Heart right ventricle (tissue), 16 donors: ENCODE data around the gene ZBTB11. TPM values are rescaled to one million over a fixed set of nuclear protein-coding genes. Genes with fewer than 3 reads are reported as not detected.

Source experiments
- ATAC-seq, 8 donors: fragments of 200-7000 bp; cut with Tn5 transposase; one replicate each; pipeline ENCODE4 v1.9.1; 2020; ENCODE audit warnings: mild to moderate bottlenecking in 8 of 8, moderate library complexity in 8 of 8, moderate number of reproducible peaks in 1 of 8
- DNase-seq, 2 donors: peaks; one replicate each; pipeline ENCODE4 v3.0.0-alpha.2; 2020
- H3K27ac ChIP-seq, 10 donors: fragments of 200-600 bp; sonication (generic) in 2 of 10; one replicate each; pipeline versions ENCODE4 v1.5.0 to v1.8.0; 2020 to 2022; ENCODE audit warnings: mild to moderate bottlenecking in 3 of 10
- H3K27me3 ChIP-seq, 7 donors: fragments of 200-600 bp; one replicate each; pipeline ENCODE4 v1.8.0; 2021 to 2022; ENCODE audit warnings: mild to moderate bottlenecking in 2 of 7
- H3K36me3 ChIP-seq, 9 donors: fragments of 200-600 bp; sonication (generic) in 1 of 9; one replicate each; pipeline versions ENCODE4 v1.5.0 to v1.8.0; 2020 to 2022; ENCODE audit warnings: mild to moderate bottlenecking in 2 of 9
- H3K4me1 ChIP-seq, 9 donors: fragments of 200-600 bp; sonication (generic) in 1 of 9; one replicate each; pipeline versions ENCODE4 v1.5.0 to v1.8.0; 2020 to 2022; ENCODE audit warnings: mild to moderate bottlenecking in 4 of 9
- H3K4me3 ChIP-seq, 10 donors: fragments of 200-600 bp; sonication (generic) in 2 of 10; one replicate each; pipeline versions ENCODE4 v1.5.0 to v1.8.0; 2020 to 2022; ENCODE audit warnings: mild to moderate bottlenecking in 7 of 10, moderate library complexity in 2 of 10
- H3K9me3 ChIP-seq, 11 donors: fragments of 200-600 bp in 10 of 11; sonication (generic) in 2 of 11; one replicate each; pipeline versions ENCODE4 v1.5.0 to v1.8.0; 2013 to 2022; ENCODE audit warnings: mild to moderate bottlenecking in 2 of 11, control low read depth in 1 of 11, moderate library complexity in 1 of 11
- WGBS, 2 donors: extraction: QIAGEN DNeasy Blood & Tissue Kit; methylation state at CpG; one replicate each; pipeline ENCODE4 v1.1.7; 2013; ENCODE audit warnings: inconsistent platforms in 1 of 2; 5-methylcytosine and 5-hydroxymethylcytosine counted together
- intact Hi-C, 10 donors: fragments of 100-400 bp; cut with DNase I; formaldehyde crosslinking; loops; one replicate each; pipeline versions ENCODE4 v1.11.1 to v1.14.2; 2022
- polyA plus RNA-seq, 2 donors: library from polyadenylated mRNA; stranded (reverse); fragments of 200-250 nt; gene quantifications; one replicate each; pipeline ENCODE4 v1.2.3, GENCODE V29; 2013
- total RNA-seq, 10 donors: library from RNA; stranded (reverse); fragmentation: NEBNext Ultra II Directional in 3 of 10; extraction: Animal tissue kit (Norgen Biotek cat#: 25700) in 3 of 10; gene quantifications; one replicate each; pipeline versions ENCODE4 v1.2.1 to v1.2.4, GENCODE V29; 2021 to 2023
- TF ChIP-seq, protein P1 (sequence below), 9 donors: fragments of 200-600 bp; sonication (generic) in 2 of 9; IDR thresholded peaks; one replicate each; pipeline versions ENCODE4 v1.5.0 to v1.8.0; 2021 to 2022; ENCODE audit warnings: antibody characterized with exemption in 9 of 9, mild to moderate bottlenecking in 5 of 9, moderate library complexity in 1 of 9
- donor health status: Arrhythmogenic right ventricular cardiomyopathy.
- donor health status: ischemic (EF 13 %, LVEDD 7.1; RV severe dilation, severe dysfunction).
- donor health status: healthy with polysubstance abuse.
- donor health status: DM: no; HTN: yes; CAD: no.
- donor health status: DM: no; HTN: no; CAD: no.
- donor health status: ischemic (EF 25% LVEDD 6.9; RV normal size, moderate dysfunction).
- donor health status: ischemic (EF 25% LVEDD 5.7; RV mildly dilated, moderate dysfunction).
- donor health status: healthy.
- donor health status: DM: yes; HTN: yes; CAD: no.
- donor health status: Ischemic cardiomyopathy.
- donor health status: ischemic (EF 35%, LVEDD 5.7; RV mildly dilated, moderate dysfunction).
- donor health status: nonischemic (EF 11% LVEDD 7.7; RV severe dilation, severe dysfunction).
- donor health status: DM: yes; HTN: yes; CAD: no.
- donor health status: PGD.
- donor health status: ischemic (EF 29% LVEDD 5.4; RV normal size, mild dysfunction).
- donor health status: nonischemic (EF 23%, LVEDD 6.1; RV moderate dilation, normal function).

ZBTB11 gene
- total and polyA plus RNA-seq, 12 donors, result 3.5 to 13.3 (median 8.4) TPM

DNA sequence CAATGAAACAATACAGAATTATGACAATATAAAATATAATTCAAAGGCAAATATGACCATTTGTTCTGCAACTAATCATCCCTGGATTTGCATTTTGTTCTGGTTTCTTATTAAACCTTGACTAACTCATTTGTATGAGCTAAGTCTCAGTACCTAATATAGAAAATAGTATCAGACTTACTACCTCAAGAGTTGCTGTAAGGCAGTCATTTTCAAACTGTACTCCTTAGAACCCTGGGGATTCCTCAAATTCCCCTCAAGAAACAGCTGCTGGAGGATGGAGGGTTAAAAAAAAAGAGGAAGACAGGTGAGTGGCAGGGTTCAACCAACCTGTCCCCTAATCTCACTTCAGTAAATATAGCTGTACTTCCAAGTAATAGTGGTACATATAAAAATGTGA, 11.1 kb downstream of the ZBTB11 start:
- H3K4me3 ChIP-seq, result no peak overlapping the region
- no peaks in the 10 kb centered on the region for H3K27me3 ChIP-seq
- ATAC-seq (no peak), DNase-seq (no peak)
- intact Hi-C loops, result no loop called here
- no peaks in the 10 kb centered on the region for H3K9me3 ChIP-seq
- TF ChIP-seq, protein P1, sequence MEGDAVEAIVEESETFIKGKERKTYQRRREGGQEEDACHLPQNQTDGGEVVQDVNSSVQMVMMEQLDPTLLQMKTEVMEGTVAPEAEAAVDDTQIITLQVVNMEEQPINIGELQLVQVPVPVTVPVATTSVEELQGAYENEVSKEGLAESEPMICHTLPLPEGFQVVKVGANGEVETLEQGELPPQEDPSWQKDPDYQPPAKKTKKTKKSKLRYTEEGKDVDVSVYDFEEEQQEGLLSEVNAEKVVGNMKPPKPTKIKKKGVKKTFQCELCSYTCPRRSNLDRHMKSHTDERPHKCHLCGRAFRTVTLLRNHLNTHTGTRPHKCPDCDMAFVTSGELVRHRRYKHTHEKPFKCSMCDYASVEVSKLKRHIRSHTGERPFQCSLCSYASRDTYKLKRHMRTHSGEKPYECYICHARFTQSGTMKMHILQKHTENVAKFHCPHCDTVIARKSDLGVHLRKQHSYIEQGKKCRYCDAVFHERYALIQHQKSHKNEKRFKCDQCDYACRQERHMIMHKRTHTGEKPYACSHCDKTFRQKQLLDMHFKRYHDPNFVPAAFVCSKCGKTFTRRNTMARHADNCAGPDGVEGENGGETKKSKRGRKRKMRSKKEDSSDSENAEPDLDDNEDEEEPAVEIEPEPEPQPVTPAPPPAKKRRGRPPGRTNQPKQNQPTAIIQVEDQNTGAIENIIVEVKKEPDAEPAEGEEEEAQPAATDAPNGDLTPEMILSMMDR (IDR thresholded peaks at IDR 0.05), result no peak
- H3K27ac ChIP-seq, result no peak overlapping the region
- peaks cover 0 to 99% (median 55%) of the 10 kb centered on the region in 9 donors for H3K36me3 ChIP-seq
- H3K4me1 ChIP-seq, result no peaks in the 10 kb centered on the region

GRCh38 chr3:101665357-101665756, 11.6 kb downstream of the ZBTB11 start:
- WGBS, 2 donors, result 95% methylated on average over 4 of the region's 4 CpGs
- no peak for ATAC-seq
- H3K4me3 ChIP-seq, result no peak overlapping the region
- H3K9me3 ChIP-seq, result no peaks in the 10 kb centered on the region
- intact Hi-C loops, result no loop called here
- DNase-seq, result no peak
- no peaks in the 10 kb centered on the region for H3K4me1 ChIP-seq
- H3K27me3 ChIP-seq, result no peaks in the 10 kb centered on the region
- peaks cover 0 to 99% (median 55%) of the 10 kb centered on the region in 9 donors for H3K36me3 ChIP-seq
- TF ChIP-seq, protein P1 (IDR thresholded peaks at IDR 0.05), result no peak
- no peak overlapping the region for H3K27ac ChIP-seq

DNA sequence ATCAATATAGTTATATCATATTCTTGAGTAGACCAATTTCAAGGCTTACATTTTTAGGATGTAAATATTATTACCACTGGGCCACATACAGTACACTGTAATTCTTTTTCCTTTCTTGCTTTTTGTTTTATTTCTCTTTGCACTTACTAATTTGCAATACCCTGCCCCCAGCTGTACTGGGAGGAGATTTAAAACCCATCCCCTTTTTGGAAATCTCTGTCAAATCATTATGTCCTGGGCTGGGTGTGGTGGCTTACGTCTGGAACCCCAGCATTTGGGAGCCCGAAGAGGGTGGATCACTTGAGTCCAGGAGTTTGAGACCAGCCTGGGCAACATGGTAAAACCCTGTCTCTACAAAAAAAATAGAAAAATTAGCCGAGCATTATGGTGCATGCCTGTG, 16.2 kb downstream of the ZBTB11 start:
- DNase-seq (no peak), ATAC-seq (no peak)
- Histone ChIP-seq H3K4me1 (no peaks in the 10 kb centered on the region), H3K4me3 (no peak overlapping the region), H3K27ac (no peak overlapping the region), H3K36me3 (peaks cover 0 to 100% (median 70%) of the 10 kb centered on the region in 9 donors), H3K27me3 (no peaks in the 10 kb centered on the region), H3K9me3 (no peaks in the 10 kb centered on the region)
- 93 to 97% methylated on average over 3 of the region's 3 CpGs for WGBS, 2 donors
- intact Hi-C loops, result no loop called here
- TF ChIP-seq, protein P1 (IDR thresholded peaks at IDR 0.05), result no peak

DNA sequence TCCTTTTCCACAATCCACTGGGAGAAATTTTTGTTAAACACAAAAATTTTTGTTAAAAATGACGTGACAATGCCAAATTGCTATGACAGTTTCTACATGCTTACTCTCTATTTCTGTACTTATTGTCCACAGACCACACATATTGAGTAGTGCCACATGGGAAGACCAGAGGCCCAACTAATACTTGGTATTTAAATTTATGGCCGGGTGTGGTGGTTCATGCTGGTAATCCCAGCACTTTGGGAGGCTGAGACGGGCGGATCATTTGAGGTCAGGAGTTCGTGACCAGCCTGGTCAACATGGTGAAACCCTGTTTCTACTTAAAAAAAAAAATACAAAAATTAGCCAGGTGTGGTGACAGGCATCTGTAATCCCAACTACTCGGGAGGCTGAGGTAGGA, 20.3 kb downstream of the ZBTB11 start:
- 97% methylated on average over 6 of the region's 6 CpGs for WGBS, 2 donors
- intact Hi-C loops, result no loop called here
- Histone ChIP-seq H3K4me1 (peaks cover 0 to 7% (median 0%) of the 10 kb centered on the region in 9 donors), H3K9me3 (no peaks in the 10 kb centered on the region), H3K4me3 (no peak overlapping the region), H3K36me3 (peaks cover 0 to 100% (median 79%) of the 10 kb centered on the region in 9 donors), H3K27me3 (no peaks in the 10 kb centered on the region), H3K27ac (no peak overlapping the region)
- TF ChIP-seq, protein P1 (IDR thresholded peaks at IDR 0.05), result no peak
- DNase-seq (no peak), ATAC-seq (no peak)
